IPS-15b (cell line): ENCODE measurements around the gene RBM34.
"Not testable (repeated sequence)": the region's sequence is repeated elsewhere in the genome, so short reads cannot be mapped to it uniquely, and the experiment has no call there.

Source experiments
- H3K27me3 ChIP-seq: one replicate; pipeline ENCODE4 v1.6.1; 2013; ENCODE audit warnings: low read length; ENCODE audit not compliant: control insufficient read depth, insufficient read depth
- H3K36me3 ChIP-seq: one replicate; pipeline ENCODE4 v1.6.1; 2013; ENCODE audit warnings: low read length; ENCODE audit not compliant: control insufficient read depth, insufficient read depth
- H3K4me1 ChIP-seq: one replicate; pipeline ENCODE4 v1.6.1; 2013; ENCODE audit warnings: mild to moderate bottlenecking, low read length; ENCODE audit not compliant: control insufficient read depth, insufficient read depth
- H3K4me3 ChIP-seq: one replicate; pipeline ENCODE4 v1.5.1; 2013; ENCODE audit warnings: low read depth, low read length
- H3K9ac ChIP-seq: one replicate; pipeline ENCODE4 v1.6.1; 2013; ENCODE audit warnings: low read depth, mild to moderate bottlenecking, low read length
- H3K9me3 ChIP-seq: one replicate; pipeline ENCODE4 v1.6.1; 2013; ENCODE audit warnings: mild to moderate bottlenecking, low read length; ENCODE audit not compliant: control insufficient read depth, insufficient read depth

RBM34 gene

DNA sequence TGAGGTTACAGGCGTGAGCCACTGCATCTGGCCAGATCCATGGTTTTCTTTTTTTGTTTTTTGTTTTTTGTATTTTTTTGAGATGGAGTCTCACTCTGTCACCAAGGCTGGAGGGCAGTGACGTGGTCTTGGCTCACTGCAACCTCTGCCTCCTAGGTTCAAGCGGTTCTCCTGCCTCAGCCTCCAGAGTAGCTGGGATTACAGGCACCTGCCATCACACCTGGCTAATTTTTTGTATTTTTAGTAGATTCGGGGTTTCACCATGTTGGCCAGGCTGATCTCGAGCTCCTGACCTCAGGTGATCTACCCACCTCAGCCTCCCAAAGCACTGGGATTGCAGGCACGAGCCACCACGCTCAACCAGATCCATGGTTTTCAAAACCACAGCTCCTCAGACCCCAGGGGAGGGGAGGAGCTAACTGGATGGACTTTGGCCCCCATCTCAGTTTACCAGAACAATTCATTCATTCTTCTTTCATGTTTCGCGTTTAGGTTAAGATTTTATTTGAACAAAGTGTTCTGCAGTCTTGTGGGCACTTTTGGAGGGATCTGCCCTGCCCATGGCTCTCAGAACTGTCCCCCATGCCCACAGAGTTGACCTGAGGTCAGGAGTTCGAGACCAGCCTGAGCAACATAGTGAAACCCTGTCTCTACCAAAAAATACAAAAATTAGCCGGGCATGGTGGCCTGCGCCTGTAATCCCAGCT, 75.5 kb downstream of the RBM34 start:
- H3K9me3 ChIP-seq, H3K9ac ChIP-seq, H3K27me3 ChIP-seq, H3K4me1 ChIP-seq, H3K36me3 ChIP-seq, H3K4me3 ChIP-seq: not testable (repeated sequence)
